B cell (primary cell): ENCODE measurements around the gene ARSJ. TPM values are rescaled to one million over a fixed set of nuclear protein-coding genes. Genes with fewer than 3 reads are reported as not detected.
A peak's percentile ranks its signal among the peaks of the same experiment; 100 is the strongest.

Experiments used
- ATAC-seq: fragments of 200-7000 bp; cut with Tn5 transposase; one replicate; pipeline ENCODE4 v1.10.0; 2021; ENCODE audit warnings: low read depth, mild to moderate bottlenecking, moderate number of reproducible peaks, moderate library complexity
- CTCF ChIA-PET: fragments of 350-600 bp; sonication (Branson Sonifier 250); formaldehyde crosslinking; loops from one replicate; lab custom pipeline; 2021; ENCODE audit warnings: antibody characterized with exemption, inconsistent platforms; lab: Charles Lee
- POLR2A ChIA-PET: fragments of 350-600 bp; sonication (Branson Sonifier 250); formaldehyde crosslinking; loops from one replicate; lab custom pipeline; 2021; ENCODE audit warnings: antibody characterized with exemption; lab: Charles Lee
- DNase-seq: peaks from one replicate; pipeline ENCODE4 v3.0.0; 2013
- H2AFZ ChIP-seq: 2 replicates; pipeline ENCODE4 v1.6.1; 2012; ENCODE audit warnings: mild to moderate bottlenecking, low read depth, low read length; ENCODE audit not compliant: insufficient read depth, poor library complexity, severe bottlenecking
- H3K27ac ChIP-seq, 2 donors: 1 replicate in 1 of 2; 2 replicates in 1 of 2; pipeline ENCODE4 v1.5.1; 2012 to 2013; ENCODE audit warnings: low read length in 2 of 2, mild to moderate bottlenecking in 2 of 2, moderate library complexity in 1 of 2
- H3K27me3 ChIP-seq, 4 experiments: fragments of 200-600 bp in 1 of 4; sonication (generic) in 1 of 4; replicated peaks in 1 of 4; 1 replicate in 2 of 4; 2 replicates in 2 of 4; pipeline versions ENCODE4 v1.6.1 to v1.7.0; 2013 to 2016; ENCODE audit warnings: low read length in 3 of 4, mild to moderate bottlenecking in 2 of 4, mixed read lengths in 1 of 4, moderate library complexity in 1 of 4; ENCODE audit not compliant: insufficient read depth in 4 of 4, control insufficient read depth in 3 of 4; ENCODE audit errors: control extremely low read depth in 1 of 4
- H3K36me3 ChIP-seq, 2 experiments: replicated peaks in 1 of 2; 1 replicate in 1 of 2; 2 replicates in 1 of 2; pipeline versions ENCODE4 v1.6.1 to v1.7.1; 2013; ENCODE audit warnings: low read length in 1 of 2; ENCODE audit not compliant: insufficient read depth in 2 of 2, control insufficient read depth in 1 of 2; ENCODE audit errors: control extremely low read depth in 1 of 2, extremely low read depth in 1 of 2
- H3K4me1 ChIP-seq, 2 donors: fragments of 200-600 bp in 1 of 2; sonication (generic) in 1 of 2; 1 replicate in 1 of 2; 2 replicates in 1 of 2; pipeline versions ENCODE4 v1.5.1 to v1.6.1; 2013 to 2017; ENCODE audit warnings: low read length in 2 of 2; ENCODE audit not compliant: control insufficient read depth in 2 of 2, insufficient read depth in 2 of 2
- H3K4me2 ChIP-seq: replicated peaks from 2 replicates; pipeline ENCODE3; 2012; ENCODE audit warnings: mild to moderate bottlenecking, low read depth, low read length; ENCODE audit not compliant: poor library complexity, severe bottlenecking
- H3K4me3 ChIP-seq, 5 experiments: fragments of 200-600 bp in 1 of 5; sonication (generic) in 1 of 5; 1 replicate in 3 of 5; 2 replicates in 2 of 5; pipeline versions ENCODE4 v1.5.1 to v1.7.0; 2011 to 2016; ENCODE audit warnings: low read length in 4 of 5, mild to moderate bottlenecking in 4 of 5, low read depth in 2 of 5, control low read depth in 1 of 5, moderate library complexity in 1 of 5; ENCODE audit not compliant: insufficient read depth in 1 of 5; ENCODE audit errors: control extremely low read depth in 1 of 5, extremely low read depth in 1 of 5
- H3K79me2 ChIP-seq: fragments of 200-600 bp; sonication (generic); one replicate; pipeline ENCODE4 v1.6.0; 2016; ENCODE audit warnings: low read length; ENCODE audit not compliant: control insufficient read depth, insufficient read depth
- H3K9ac ChIP-seq: fragments of 200-600 bp; sonication (generic); 2 replicates; pipeline ENCODE4 v1.6.1; 2017; ENCODE audit warnings: mild to moderate bottlenecking, low read length, moderate library complexity
- H3K9me3 ChIP-seq, 3 donors: one replicate each; pipeline versions ENCODE4 v1.6.1 to v1.7.1; 2013; ENCODE audit warnings: low read length in 2 of 3; ENCODE audit not compliant: control insufficient read depth in 2 of 3, insufficient read depth in 1 of 3; ENCODE audit errors: control extremely low read depth in 1 of 3
- H4K20me1 ChIP-seq: 2 replicates; pipeline ENCODE4 v1.6.0; 2012; ENCODE audit warnings: mild to moderate bottlenecking, low read length; ENCODE audit not compliant: insufficient read depth, control insufficient read depth, poor library complexity, severe bottlenecking
- H3K27ac Mint-ChIP-seq: one replicate; pipeline ENCODE4 v1.8.0; 2021; ENCODE audit warnings: mixed read lengths
- H3K27me3 Mint-ChIP-seq: one replicate; pipeline ENCODE4 v1.8.0; 2021; ENCODE audit warnings: mixed read lengths
- H3K4me1 Mint-ChIP-seq: one replicate; pipeline ENCODE4 v1.8.0; 2021; ENCODE audit warnings: mixed read lengths
- H3K4me3 Mint-ChIP-seq: one replicate; pipeline ENCODE4 v1.8.0; 2021; ENCODE audit warnings: mixed read lengths
- H3K9me3 Mint-ChIP-seq: one replicate; pipeline ENCODE4 v1.8.0; 2022; ENCODE audit warnings: mixed read lengths; ENCODE audit not compliant: insufficient read depth
- EZH2 ChIP-seq: IDR thresholded peaks from 2 replicates; pipeline ENCODE4 v1.6.1; 2012; ENCODE audit warnings: borderline replicate concordance, low read depth, mild to moderate bottlenecking, moderate library complexity, low read length; ENCODE audit not compliant: insufficient read depth, poor library complexity, severe bottlenecking
- WGBS: methylation state at CpG from one replicate; pipeline ENCODE4 v1.1.5; 2013; ENCODE audit warnings: missing lambda C conversion rate; ENCODE audit not compliant: insufficient coverage; 5-methylcytosine and 5-hydroxymethylcytosine counted together
- intact Hi-C: fragments of 100-400 bp; cut with micrococcal nuclease; formaldehyde crosslinking; loops from one replicate; pipeline ENCODE4 v1.10.0; 2022
- polyA plus RNA-seq: library from polyadenylated mRNA; depleted of rRNA; stranded (reverse); fragments of >200 nt; gene quantifications from 2 replicates; pipeline ENCODE4 v1.2.3, GENCODE V29; 2012
- total RNA-seq, 2 donors: library from RNA; stranded (reverse); fragments of 120-200 nt in 1 of 2; gene quantifications; 1 replicate in 1 of 2; 2 replicates in 1 of 2; pipeline versions ENCODE4 v1.2.3 to v1.2.4, GENCODE V29; 2013 to 2022
- TF ChIP-seq, protein P1 (sequence below): fragments of 200-600 bp; IDR thresholded peaks from one replicate; pipeline ENCODE4 v1.8.0; 2022; ENCODE audit warnings: antibody characterized with exemption, mild to moderate bottlenecking

The ARSJ gene
- total and polyA plus RNA-seq, 2 donors (not counting 1 experiment from before 2014, with no cell fraction given) = not detected

DNA sequence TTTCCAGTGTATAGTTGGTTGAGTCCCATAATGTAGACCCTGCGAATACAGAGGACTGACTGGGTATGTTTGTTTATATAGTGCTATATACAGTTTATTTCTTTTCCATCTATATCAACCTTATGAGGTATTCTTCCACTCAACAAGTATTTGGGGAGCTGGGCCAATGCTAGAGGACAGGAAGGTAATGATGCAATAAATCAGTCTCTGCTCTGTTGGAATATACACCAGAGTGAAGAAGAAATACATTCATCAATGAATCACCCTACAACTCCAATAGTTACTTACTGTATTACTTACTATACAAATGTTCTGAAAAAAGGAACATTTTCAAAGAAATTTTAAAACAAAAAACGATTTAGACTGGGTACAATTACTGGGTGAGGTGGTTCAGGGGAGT lies 2.1 kb upstream of the ARSJ start:
- H3K9ac ChIP-seq = no peak overlapping the region
- H3K79me2 ChIP-seq = no peaks in the 10 kb centered on the region
- no peaks in the 10 kb centered on the region for H3K36me3 ChIP-seq
- ATAC-seq (no peak), DNase-seq (no peak)
- no peak overlapping the region for H3K4me3 ChIP-seq
- peaks cover 0 to 28% (median 19%) of the 10 kb centered on the region in 4 experiments for H3K27me3 ChIP-seq
- Mint-ChIP-seq H3K4me1 (peaks cover 14% of the 10 kb centered on the region), H3K4me3 (no peak overlapping the region), H3K9me3 (no peaks in the 10 kb centered on the region), H3K27ac (no peak overlapping the region), H3K27me3 (peaks cover 56% of the 10 kb centered on the region)
- H3K9me3 ChIP-seq = peaks cover 0 to 6% (median 0%) of the 10 kb centered on the region in 3 donors
- no peak overlapping the region for H2AFZ ChIP-seq
- CTCF ChIA-PET = no interaction called here
- POLR2A ChIA-PET = no interaction called here
- H3K27ac ChIP-seq = no peak overlapping the region
- peaks cover 6 to 7% of the 10 kb centered on the region in 2 donors for H3K4me1 ChIP-seq
- TF ChIP-seq, protein P1, sequence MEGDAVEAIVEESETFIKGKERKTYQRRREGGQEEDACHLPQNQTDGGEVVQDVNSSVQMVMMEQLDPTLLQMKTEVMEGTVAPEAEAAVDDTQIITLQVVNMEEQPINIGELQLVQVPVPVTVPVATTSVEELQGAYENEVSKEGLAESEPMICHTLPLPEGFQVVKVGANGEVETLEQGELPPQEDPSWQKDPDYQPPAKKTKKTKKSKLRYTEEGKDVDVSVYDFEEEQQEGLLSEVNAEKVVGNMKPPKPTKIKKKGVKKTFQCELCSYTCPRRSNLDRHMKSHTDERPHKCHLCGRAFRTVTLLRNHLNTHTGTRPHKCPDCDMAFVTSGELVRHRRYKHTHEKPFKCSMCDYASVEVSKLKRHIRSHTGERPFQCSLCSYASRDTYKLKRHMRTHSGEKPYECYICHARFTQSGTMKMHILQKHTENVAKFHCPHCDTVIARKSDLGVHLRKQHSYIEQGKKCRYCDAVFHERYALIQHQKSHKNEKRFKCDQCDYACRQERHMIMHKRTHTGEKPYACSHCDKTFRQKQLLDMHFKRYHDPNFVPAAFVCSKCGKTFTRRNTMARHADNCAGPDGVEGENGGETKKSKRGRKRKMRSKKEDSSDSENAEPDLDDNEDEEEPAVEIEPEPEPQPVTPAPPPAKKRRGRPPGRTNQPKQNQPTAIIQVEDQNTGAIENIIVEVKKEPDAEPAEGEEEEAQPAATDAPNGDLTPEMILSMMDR = no peak
- TF ChIP-seq EZH2 = no peak
- WGBS = no CpG with 5 or more reads among the region's 2 CpGs
- H3K4me2 ChIP-seq = no peak overlapping the region
- intact Hi-C loops = no loop called here
- no peaks in the 10 kb centered on the region for H4K20me1 ChIP-seq

DNA sequence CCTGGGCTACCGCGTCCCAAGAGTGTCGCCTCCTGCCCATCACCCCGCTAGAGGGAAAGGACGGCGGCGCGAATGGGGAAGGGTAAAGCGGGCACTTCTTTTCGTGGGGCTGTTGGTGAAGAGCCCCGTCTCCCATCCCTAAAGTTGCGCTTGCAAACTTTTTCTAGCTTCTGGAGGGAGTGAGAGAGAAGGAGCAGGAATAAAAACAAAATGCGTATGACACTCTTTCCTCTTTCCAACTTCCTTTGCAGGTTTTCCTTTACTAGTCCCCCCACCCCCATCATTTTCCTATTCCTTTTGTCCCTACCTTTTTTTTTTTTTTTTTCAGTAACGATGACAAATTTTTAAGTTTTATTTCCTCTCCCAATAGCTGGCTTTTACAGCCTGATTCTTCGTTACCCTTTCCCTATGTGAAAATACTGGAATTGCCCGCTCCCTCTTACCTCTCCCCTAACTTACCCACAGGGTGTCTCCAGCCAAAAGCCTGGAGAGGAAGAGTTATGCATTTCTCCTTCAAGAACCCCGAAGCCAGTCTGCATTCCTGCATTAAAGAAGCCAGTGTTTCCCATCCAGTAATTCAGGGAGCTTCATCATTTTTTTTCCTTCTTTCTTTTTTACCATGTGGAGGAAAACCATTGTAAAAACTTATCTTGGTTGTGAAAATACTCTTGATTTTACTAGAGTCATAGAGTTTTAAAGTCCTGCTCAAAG lies 613 bp upstream of the ARSJ start:
- H2AFZ ChIP-seq = peak overlapping the region; percentile 25
- CTCF ChIA-PET = no interaction called here

More for the DNA sequence above, 613 bp upstream of the ARSJ start:
- Mint-ChIP-seq H3K27ac (no peak overlapping the region), H3K27me3 (peaks cover 54% of the 10 kb centered on the region), H3K9me3 (no peaks in the 10 kb centered on the region), H3K4me3 (peak overlapping the region; percentile 38), H3K4me1 (peaks cover 14% of the 10 kb centered on the region)
- Histone ChIP-seq H3K79me2 (no peaks in the 10 kb centered on the region), H3K9ac (no peak overlapping the region), H3K4me2 (peak overlapping the region; percentile 44), H3K27ac (no peak overlapping the region), H3K9me3 (no peaks in the 10 kb centered on the region), H3K36me3 (no peaks in the 10 kb centered on the region), H3K27me3 (peaks cover 0 to 28% (median 21%) of the 10 kb centered on the region in 4 experiments), H4K20me1 (no peaks in the 10 kb centered on the region), H3K4me1 (peaks cover 6 to 7% of the 10 kb centered on the region in 2 donors), H3K4me3 (no peak overlapping the region)
- POLR2A ChIA-PET = no interaction called here
- WGBS = 6% methylated on average over 9 of the region's 17 CpGs
- TF ChIP-seq, protein P1 = no peak
- no peak for TF ChIP-seq EZH2
- no peak for ATAC-seq
- intact Hi-C loops = no loop called here
- DNase-seq = no peak
